HepG2 (cell line): ENCODE results near the gene CPN1. TPM values are rescaled to one million over a fixed set of nuclear protein-coding genes. Genes with fewer than 3 reads are reported as not detected.
A peak's percentile ranks its signal among the peaks of the same experiment; 100 is the strongest.

Experiments
- CREM ChIP-seq, 2 experiments: sonication (generic) in 1 of 2; formaldehyde crosslinking in 1 of 2; IDR thresholded peaks; 2 replicates each; pipeline versions ENCODE4 v1.4.0 to v1.6.1; 2016 to 2020; ENCODE audit warnings: antibody characterized with exemption in 1 of 2, mild to moderate bottlenecking in 1 of 2, missing genetic modification reagents in 1 of 2
- ELF3 ChIP-seq: IDR thresholded peaks from 2 replicates; pipeline ENCODE4 v1.6.1; 2016; ENCODE audit warnings: missing genetic modification reagents, missing compliant biosample characterization
- GTF2F1 ChIP-seq: fragments of 150-350 bp; IDR thresholded peaks from 2 replicates; pipeline ENCODE4 v1.6.1; 2014; ENCODE audit warnings: low read length
- GTF3A ChIP-seq: sonication (generic); formaldehyde crosslinking; conservative IDR thresholded peaks from 2 replicates; pipeline ENCODE4 v1.4.0; 2020; ENCODE audit warnings: mild to moderate bottlenecking, missing genetic modification reagents
- HCFC1 ChIP-seq: fragments of 150-350 bp; IDR thresholded peaks from 2 replicates; pipeline ENCODE4 v1.6.1; 2014; ENCODE audit warnings: low read depth, low read length
- HNF4A ChIP-seq: sonication (generic); formaldehyde crosslinking; IDR thresholded peaks from 2 replicates; pipeline ENCODE4 v1.4.0; 2020; ENCODE audit warnings: missing genetic modification reagents
- IRX3 ChIP-seq: sonication (generic); formaldehyde crosslinking; IDR thresholded peaks from 2 replicates; pipeline ENCODE4 v1.8.1; 2023; ENCODE audit warnings: mild to moderate bottlenecking, low read depth, missing genetic modification reagents, borderline replicate concordance
- MIER2 ChIP-seq: IDR thresholded peaks from 2 replicates; pipeline ENCODE4 v1.6.1; 2016; ENCODE audit warnings: missing biosample characterization, missing genetic modification reagents
- NFKBIZ ChIP-seq: IDR thresholded peaks from 2 replicates; pipeline ENCODE4 v1.6.1; 2018; ENCODE audit warnings: missing genetic modification reagents, missing compliant biosample characterization
- NR1H2 ChIP-seq: sonication (generic); formaldehyde crosslinking; IDR thresholded peaks from 2 replicates; pipeline ENCODE4 v1.8.1; 2022; ENCODE audit warnings: low read depth, missing genetic modification reagents, borderline replicate concordance
- PHF21A ChIP-seq: sonication (generic); formaldehyde crosslinking; IDR thresholded peaks from 2 replicates; pipeline ENCODE4 v1.5.0; 2020; ENCODE audit warnings: mild to moderate bottlenecking, missing genetic modification reagents
- RCOR2 ChIP-seq: IDR thresholded peaks from 2 replicates; pipeline ENCODE4 v1.6.1; 2016; ENCODE audit warnings: missing biosample characterization, missing genetic modification reagents
- RFX5 ChIP-seq: IDR thresholded peaks from 2 replicates; pipeline ENCODE4 v1.6.1; 2011; ENCODE audit warnings: low read depth, low read length, improper control_type of control experiment
- SALL2 ChIP-seq: sonication (generic); formaldehyde crosslinking; IDR thresholded peaks from 2 replicates; pipeline ENCODE4 v1.8.1; 2023; ENCODE audit warnings: mild to moderate bottlenecking, missing genetic modification reagents, inconsistent platforms
- SIX4 ChIP-seq: sonication (generic); formaldehyde crosslinking; IDR thresholded peaks from 2 replicates; pipeline ENCODE4 v1.4.0; 2020; ENCODE audit warnings: missing genetic modification reagents
- SMARCE1 ChIP-seq: fragments of 450-650 bp; IDR thresholded peaks from 2 replicates; pipeline ENCODE4 v1.6.1; 2017; ENCODE audit warnings: borderline replicate concordance
- SP5 ChIP-seq: IDR thresholded peaks from 2 replicates; pipeline ENCODE4 v1.6.1; 2016; ENCODE audit warnings: low read depth, borderline replicate concordance
- SSRP1 ChIP-seq: IDR thresholded peaks from 2 replicates; pipeline ENCODE4 v1.6.1; 2016; ENCODE audit warnings: control low read depth
- ZBTB7A ChIP-seq: sonication (generic); formaldehyde crosslinking; IDR thresholded peaks from 2 replicates; pipeline ENCODE4 v1.8.0; 2022; ENCODE audit warnings: mild to moderate bottlenecking, missing genetic modification reagents
- ZNF317 ChIP-seq: sonication (generic); formaldehyde crosslinking; IDR thresholded peaks from 2 replicates; pipeline ENCODE4 v1.5.0; 2020; ENCODE audit warnings: mild to moderate bottlenecking, missing genetic modification reagents
- ZNF331 ChIP-seq: sonication (generic); formaldehyde crosslinking; IDR thresholded peaks from 2 replicates; pipeline ENCODE4 v1.4.0; 2020; ENCODE audit warnings: missing genetic modification reagents
- ZNF672 ChIP-seq: sonication (generic); formaldehyde crosslinking; IDR thresholded peaks from 2 replicates; pipeline ENCODE4 v1.8.1; 2022; ENCODE audit warnings: missing genetic modification reagents
- ZNF737 ChIP-seq: sonication (generic); formaldehyde crosslinking; IDR thresholded peaks from 2 replicates; pipeline ENCODE4 v1.5.0; 2020; ENCODE audit warnings: missing genetic modification reagents, mild to moderate bottlenecking, borderline replicate concordance
- ZNF768 ChIP-seq: sonication (generic); formaldehyde crosslinking; IDR thresholded peaks from 2 replicates; pipeline ENCODE4 v1.4.0; 2020; ENCODE audit warnings: missing genetic modification reagents
- ZSCAN25 ChIP-seq: sonication (generic); formaldehyde crosslinking; IDR thresholded peaks from 2 replicates; pipeline ENCODE4 v1.8.0; 2022; ENCODE audit warnings: mild to moderate bottlenecking, missing genetic modification reagents
- polyA plus RNA-seq, 8 experiments: library from polyadenylated mRNA; depleted of rRNA in 3 of 8; stranded (reverse) in 7 of 8; unstranded in 1 of 8; fragments of >200 nt; fragmentation: Illumina TruSeq in 4 of 8; extraction: Trizol in 4 of 8; gene quantifications; 2 replicates each; pipeline versions ENCODE4 v1.2.1 to v1.2.3, GENCODE V29; 2011 to 2016; ENCODE audit warnings: low read depth in 4 of 8, missing spikeins in 1 of 8, mixed read lengths in 1 of 8; ENCODE audit not compliant: insufficient read depth in 1 of 8
- total RNA-seq, 5 experiments: library from RNA; depleted of rRNA; stranded (reverse); fragments of >200 nt; fragmentation: Illumina TruSeq; extraction: Trizol; gene quantifications; 2 replicates each; pipeline ENCODE4 v1.2.3, GENCODE V29; 2016; ENCODE audit warnings: low read depth in 1 of 5
- TF ChIP-seq, protein P1 (sequence below): sonication (generic); formaldehyde crosslinking; IDR thresholded peaks from 2 replicates; pipeline ENCODE4 v1.9.0; 2022; ENCODE audit warnings: low read depth, missing genetic modification reagents
- TF ChIP-seq, protein P2 (sequence below): IDR thresholded peaks from 2 replicates; pipeline ENCODE4 v1.6.1; 2016; ENCODE audit warnings: low read depth, control low read depth
- TF ChIP-seq, protein P3 (sequence below): sonication (generic); formaldehyde crosslinking; IDR thresholded peaks from 2 replicates; pipeline ENCODE4 v1.4.0; 2020; ENCODE audit warnings: missing genetic modification reagents

CPN1 gene
- total and polyA plus RNA-seq, 2 of the 13 experiments (the other 11 are each of a cell fraction or from before 2014, with no cell fraction given): 17.3 to 35.1 TPM

DNA sequence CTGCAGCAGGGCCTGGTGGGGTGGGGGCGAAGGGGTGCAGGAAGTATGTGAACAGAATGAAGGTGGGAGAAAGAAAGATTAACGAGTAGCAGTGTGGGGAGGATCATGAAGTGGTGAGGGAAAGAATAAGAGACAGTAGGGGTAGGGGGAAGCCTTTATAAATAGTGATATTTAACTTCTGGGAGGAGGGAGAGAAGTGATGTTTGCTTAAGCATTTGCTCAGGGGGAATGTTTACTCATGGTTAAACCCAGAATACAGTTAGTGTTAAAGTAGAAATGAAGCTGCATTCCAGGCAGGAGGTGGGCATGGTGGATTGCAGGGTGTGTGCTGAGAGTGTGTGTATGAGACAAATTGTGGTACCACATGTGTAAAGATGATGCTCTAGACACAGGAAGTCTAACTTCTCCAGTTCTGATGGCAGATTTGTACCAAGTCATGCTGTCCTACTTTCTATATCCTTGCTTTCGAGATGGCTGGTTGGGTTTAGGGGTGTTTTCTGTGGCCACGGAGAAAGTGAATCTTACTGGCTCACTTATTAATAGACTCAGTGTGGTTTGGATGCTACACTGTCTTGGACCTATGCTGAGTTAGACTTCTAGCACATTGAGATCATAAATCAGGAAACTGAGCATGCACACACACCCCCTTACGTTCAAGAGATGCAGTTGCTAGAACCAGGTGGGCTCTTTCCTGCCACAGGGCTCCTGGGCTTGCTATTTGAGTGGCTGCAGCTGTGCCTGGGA is 61.4 kb downstream of the CPN1 start (continued):
- TF ChIP-seq RFX5 (no peak), PHF21A (CRISPR knock-in tag) (0 out of 2 replicates have a peak, but pooled peaks have one; percentile 65), SSRP1 (CRISPR knock-in tag) (no peak), GTF2F1 (no peak), ZNF331 (CRISPR knock-in tag) (no peak; the same call in 1 of the 2 replicates), IRX3 (CRISPR knock-in tag) (no peak), CREM (IDR thresholded peaks at IDR 0.05) (peak; percentile 22; the same call in 1 of the 2 replicates), CREM (CRISPR knock-in tag; IDR thresholded peaks at IDR 0.05) (no peak), SMARCE1 (no peak), RCOR2 (CRISPR knock-in tag) (no peak), ZNF737 (no peak), NFKBIZ (no peak), ZNF317 (no peak), SP5 (CRISPR knock-in tag) (peak; percentile 34; the same call in 1 of the 2 replicates), HNF4A (CRISPR knock-in tag) (no peak; the same call in 1 of the 2 replicates), MIER2 (no peak), NR1H2 (CRISPR knock-in tag) (no peak), SIX4 (CRISPR knock-in tag) (no peak), ELF3 (CRISPR knock-in tag) (peak; percentile 53; the same call in 1 of the 2 replicates), ZSCAN25 (CRISPR knock-in tag) (peak; percentile 87), HCFC1 (no peak), GTF3A (no peak), ZBTB7A (no peak), ZNF672 (CRISPR knock-in tag) (no peak), SALL2 (CRISPR knock-in tag) (no peak), ZNF768 (no peak)
- TF ChIP-seq, protein P1, sequence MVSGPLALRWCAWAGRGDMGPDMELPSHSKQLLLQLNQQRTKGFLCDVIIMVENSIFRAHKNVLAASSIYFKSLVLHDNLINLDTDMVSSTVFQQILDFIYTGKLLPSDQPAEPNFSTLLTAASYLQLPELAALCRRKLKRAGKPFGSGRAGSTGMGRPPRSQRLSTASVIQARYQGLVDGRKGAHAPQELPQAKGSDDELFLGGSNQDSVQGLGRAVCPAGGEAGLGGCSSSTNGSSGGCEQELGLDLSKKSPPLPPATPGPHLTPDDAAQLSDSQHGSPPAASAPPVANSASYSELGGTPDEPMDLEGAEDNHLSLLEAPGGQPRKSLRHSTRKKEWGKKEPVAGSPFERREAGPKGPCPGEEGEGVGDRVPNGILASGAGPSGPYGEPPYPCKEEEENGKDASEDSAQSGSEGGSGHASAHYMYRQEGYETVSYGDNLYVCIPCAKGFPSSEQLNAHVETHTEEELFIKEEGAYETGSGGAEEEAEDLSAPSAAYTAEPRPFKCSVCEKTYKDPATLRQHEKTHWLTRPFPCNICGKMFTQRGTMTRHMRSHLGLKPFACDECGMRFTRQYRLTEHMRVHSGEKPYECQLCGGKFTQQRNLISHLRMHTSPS (CRISPR knock-in tag): 0 out of 2 replicates have a peak, but pooled peaks have one; percentile 18
- TF ChIP-seq, protein P2, sequence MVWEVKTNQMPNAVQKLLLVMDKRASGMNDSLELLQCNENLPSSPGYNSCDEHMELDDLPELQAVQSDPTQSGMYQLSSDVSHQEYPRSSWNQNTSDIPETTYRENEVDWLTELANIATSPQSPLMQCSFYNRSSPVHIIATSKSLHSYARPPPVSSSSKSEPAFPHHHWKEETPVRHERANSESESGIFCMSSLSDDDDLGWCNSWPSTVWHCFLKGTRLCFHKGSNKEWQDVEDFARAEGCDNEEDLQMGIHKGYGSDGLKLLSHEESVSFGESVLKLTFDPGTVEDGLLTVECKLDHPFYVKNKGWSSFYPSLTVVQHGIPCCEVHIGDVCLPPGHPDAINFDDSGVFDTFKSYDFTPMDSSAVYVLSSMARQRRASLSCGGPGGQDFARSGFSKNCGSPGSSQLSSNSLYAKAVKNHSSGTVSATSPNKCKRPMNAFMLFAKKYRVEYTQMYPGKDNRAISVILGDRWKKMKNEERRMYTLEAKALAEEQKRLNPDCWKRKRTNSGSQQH: no peak; the same call in 1 of the 2 replicates
- TF ChIP-seq, protein P3, sequence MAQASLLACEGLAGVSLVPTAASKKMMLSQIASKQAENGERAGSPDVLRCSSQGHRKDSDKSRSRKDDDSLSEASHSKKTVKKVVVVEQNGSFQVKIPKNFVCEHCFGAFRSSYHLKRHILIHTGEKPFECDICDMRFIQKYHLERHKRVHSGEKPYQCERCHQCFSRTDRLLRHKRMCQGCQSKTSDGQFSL (CRISPR knock-in tag): no peak
